GM21515 (cell line): ENCODE measurements around the gene ABCC6.
"Not testable (repeated sequence)": the region's sequence is repeated elsewhere in the genome, so short reads cannot be mapped to it uniquely, and the experiment has no call there.

ENCODE experiments used
- ATAC-seq: cut with Tn5 transposase; IDR thresholded peaks from one replicate; pipeline ENCODE4 v1.9.1; 2021; ENCODE audit not compliant: unreplicated experiment

Gene ABCC6

GRCh38 chr16:16223662-16224241, 458 bp upstream of the ABCC6 start:
- not testable (repeated sequence) for ATAC-seq

GRCh38 chr16:16221382-16221781, 1.9 kb downstream of the ABCC6 start:
- ATAC-seq = not testable (repeated sequence)

- ATAC-seq = not testable (repeated sequence)
Observed at GRCh38 chr16:16220449-16220848, 2.8 kb downstream of the ABCC6 start.

- not testable (repeated sequence) for ATAC-seq
Observed at GRCh38 chr16:16218787-16219186, 4.5 kb downstream of the ABCC6 start.

- not testable (repeated sequence) for ATAC-seq
Observed at GRCh38 chr16:16218349-16218748, 4.9 kb downstream of the ABCC6 start.

GRCh38 chr16:16213863-16214293, 9.4 kb downstream of the ABCC6 start:
- not testable (repeated sequence) for ATAC-seq

GRCh38 chr16:16211404-16211803, 11.9 kb downstream of the ABCC6 start:
- not testable (repeated sequence) for ATAC-seq

GRCh38 chr16:16208461-16208860, 14.8 kb downstream of the ABCC6 start:
- not testable (repeated sequence) for ATAC-seq

GRCh38 chr16:16207787-16208334, 15.4 kb downstream of the ABCC6 start:
- ATAC-seq = not testable (repeated sequence)

- not testable (repeated sequence) for ATAC-seq
Observed at GRCh38 chr16:16207097-16207786, 16.1 kb downstream of the ABCC6 start.

- ATAC-seq = not testable (repeated sequence)
Observed at GRCh38 chr16:16205864-16206263, 17.4 kb downstream of the ABCC6 start.

GRCh38 chr16:16204552-16204951, 18.7 kb downstream of the ABCC6 start:
- not testable (repeated sequence) for ATAC-seq

GRCh38 chr16:16203494-16203893, 19.8 kb downstream of the ABCC6 start:
- ATAC-seq = not testable (repeated sequence)

- not testable (repeated sequence) for ATAC-seq
Observed at GRCh38 chr16:16202400-16203143, 20.7 kb downstream of the ABCC6 start.

- ATAC-seq = not testable (repeated sequence)
Observed at GRCh38 chr16:16201880-16202279, 21.4 kb downstream of the ABCC6 start.

GRCh38 chr16:16200391-16200790, 22.9 kb downstream of the ABCC6 start:
- not testable (repeated sequence) for ATAC-seq

GRCh38 chr16:16199428-16199827, 23.9 kb downstream of the ABCC6 start:
- ATAC-seq = not testable (repeated sequence)

GRCh38 chr16:16197966-16198365, 25.3 kb downstream of the ABCC6 start:
- ATAC-seq = no peak

- no peak for ATAC-seq
Observed at GRCh38 chr16:16197331-16197730, 26.0 kb downstream of the ABCC6 start.

- ATAC-seq = no peak
Observed at GRCh38 chr16:16196099-16196498, 27.2 kb downstream of the ABCC6 start.

- ATAC-seq = no peak
Observed at GRCh38 chr16:16191493-16192167, 31.7 kb downstream of the ABCC6 start.
